Neural crest cell (in vitro differentiated cells): Measurements from ENCODE around the gene CABLES2. TPM values are rescaled to one million over a fixed set of nuclear protein-coding genes. Genes with fewer than 3 reads are reported as not detected.

Source experiments
- DNase-seq: peaks from one replicate; pipeline ENCODE4 v3.0.0; 2021; ENCODE audit warnings: low read depth, mixed read lengths, low spot score
- H3K27ac Mint-ChIP-seq: one replicate; pipeline ENCODE4 v1.8.0; 2021; ENCODE audit warnings: mild to moderate bottlenecking, mixed read lengths; ENCODE audit not compliant: unreplicated experiment
- H3K27me3 Mint-ChIP-seq: 2 replicates; pipeline ENCODE4 v1.8.0; 2021; ENCODE audit warnings: low read depth, mild to moderate bottlenecking, mixed read lengths
- H3K36me3 Mint-ChIP-seq: 2 replicates; pipeline ENCODE4 v1.8.0; 2021; ENCODE audit warnings: low read depth, mild to moderate bottlenecking, mixed read lengths
- H3K4me1 Mint-ChIP-seq: 2 replicates; pipeline ENCODE4 v1.8.0; 2021; ENCODE audit warnings: mixed read lengths
- H3K4me3 Mint-ChIP-seq: one replicate; pipeline ENCODE4 v1.8.0; 2021; ENCODE audit warnings: mild to moderate bottlenecking, mixed read lengths
- H3K9me3 Mint-ChIP-seq: 2 replicates; pipeline ENCODE4 v1.8.0; 2021; ENCODE audit warnings: mixed read lengths
- total RNA-seq: library from RNA; stranded (reverse); gene quantifications from 2 replicates; pipeline ENCODE4 v1.2.1, GENCODE V29; 2021
- TF ChIP-seq, protein P1 (sequence below): fragments of 200-600 bp; sonication (generic); conservative IDR thresholded peaks from 2 replicates; pipeline ENCODE4 v1.5.0; 2021; ENCODE audit warnings: antibody characterized with exemption, mild to moderate bottlenecking

The CABLES2 gene
- total RNA-seq, 1 donor from 2014 or later: 26.6 TPM

DNA sequence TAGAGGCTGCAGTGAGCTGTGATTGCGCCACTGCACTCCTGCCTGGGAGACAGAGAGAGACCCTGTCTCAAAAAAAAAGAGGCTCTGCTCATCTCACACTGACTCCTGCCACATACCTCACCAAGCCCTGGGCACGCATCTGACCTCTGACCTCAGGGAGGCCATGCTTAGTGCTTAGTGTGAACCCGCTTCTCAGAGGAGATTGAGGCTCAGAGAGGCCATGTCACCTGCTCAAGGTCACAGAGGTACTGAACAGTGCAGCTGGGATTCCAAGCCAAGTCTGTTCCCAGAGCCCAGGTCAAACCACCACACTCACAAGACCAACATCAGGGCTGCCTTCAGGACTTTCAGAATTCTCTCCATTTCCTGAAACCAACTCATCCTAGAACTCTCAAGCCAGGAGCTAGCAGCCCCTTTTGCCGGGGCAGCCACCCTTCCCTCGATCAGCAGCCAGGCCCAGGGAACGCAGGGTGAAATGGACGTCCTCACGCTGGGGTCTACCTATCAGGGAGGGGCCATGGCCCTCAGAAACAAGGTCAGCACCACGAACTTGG is 2.9 kb downstream of the CABLES2 start:
- Mint-ChIP-seq H3K4me3 (peak overlapping the region; percentile 74), H3K27ac (no peak overlapping the region), H3K9me3 (no peaks in the 10 kb centered on the region), H3K4me1 (peaks cover 11% of the 10 kb centered on the region), H3K27me3 (no peaks in the 10 kb centered on the region), H3K36me3 (peaks cover 3% of the 10 kb centered on the region)
- TF ChIP-seq, protein P1, sequence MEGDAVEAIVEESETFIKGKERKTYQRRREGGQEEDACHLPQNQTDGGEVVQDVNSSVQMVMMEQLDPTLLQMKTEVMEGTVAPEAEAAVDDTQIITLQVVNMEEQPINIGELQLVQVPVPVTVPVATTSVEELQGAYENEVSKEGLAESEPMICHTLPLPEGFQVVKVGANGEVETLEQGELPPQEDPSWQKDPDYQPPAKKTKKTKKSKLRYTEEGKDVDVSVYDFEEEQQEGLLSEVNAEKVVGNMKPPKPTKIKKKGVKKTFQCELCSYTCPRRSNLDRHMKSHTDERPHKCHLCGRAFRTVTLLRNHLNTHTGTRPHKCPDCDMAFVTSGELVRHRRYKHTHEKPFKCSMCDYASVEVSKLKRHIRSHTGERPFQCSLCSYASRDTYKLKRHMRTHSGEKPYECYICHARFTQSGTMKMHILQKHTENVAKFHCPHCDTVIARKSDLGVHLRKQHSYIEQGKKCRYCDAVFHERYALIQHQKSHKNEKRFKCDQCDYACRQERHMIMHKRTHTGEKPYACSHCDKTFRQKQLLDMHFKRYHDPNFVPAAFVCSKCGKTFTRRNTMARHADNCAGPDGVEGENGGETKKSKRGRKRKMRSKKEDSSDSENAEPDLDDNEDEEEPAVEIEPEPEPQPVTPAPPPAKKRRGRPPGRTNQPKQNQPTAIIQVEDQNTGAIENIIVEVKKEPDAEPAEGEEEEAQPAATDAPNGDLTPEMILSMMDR: no peak
- no peak for DNase-seq

- Mint-ChIP-seq H3K27me3 (no peaks in the 10 kb centered on the region), H3K36me3 (peaks cover 3% of the 10 kb centered on the region), H3K27ac (no peak overlapping the region), H3K9me3 (no peaks in the 10 kb centered on the region), H3K4me3 (peak overlapping the region; percentile 74), H3K4me1 (peaks cover 11% of the 10 kb centered on the region)
- TF ChIP-seq, protein P1: no peak
- DNase-seq: no peak
These were observed 3.8 kb downstream of the CABLES2 start for GRCh38 chr20:62403331-62403730.

GRCh38 chr20:62402456-62403150 is 4.5 kb downstream of the CABLES2 start:
- no peak for DNase-seq
- Mint-ChIP-seq H3K4me3 (peak overlapping the region; percentile 47), H3K27me3 (no peaks in the 10 kb centered on the region), H3K9me3 (no peaks in the 10 kb centered on the region), H3K36me3 (peaks cover 8% of the 10 kb centered on the region), H3K4me1 (peaks cover 11% of the 10 kb centered on the region), H3K27ac (no peak overlapping the region)
- TF ChIP-seq, protein P1: no peak

DNA sequence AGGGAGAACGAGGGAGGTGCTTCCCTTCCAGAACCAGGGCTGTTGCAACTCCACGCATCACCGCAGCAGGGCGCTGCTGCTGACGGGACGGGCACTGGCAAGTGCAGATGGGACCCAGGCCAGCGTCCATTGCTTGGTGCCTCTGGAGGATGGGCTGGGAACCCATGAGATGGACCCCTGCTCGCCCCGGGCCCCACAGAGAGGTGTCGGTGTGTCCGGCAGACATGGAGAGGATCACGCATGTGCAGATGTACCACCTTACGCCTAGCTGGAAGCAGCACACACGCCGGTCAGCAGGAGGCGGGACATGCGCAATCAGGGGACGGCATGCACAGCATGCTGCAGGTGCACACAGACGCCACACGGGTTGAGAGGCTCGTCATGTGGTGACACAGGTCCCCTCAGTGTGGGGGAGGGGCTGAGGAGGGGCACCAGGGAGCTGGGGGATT is 5.7 kb downstream of the CABLES2 start:
- no peaks in the 10 kb centered on the region for H3K9me3 Mint-ChIP-seq
- no peak overlapping the region for H3K27ac Mint-ChIP-seq
- no peak for DNase-seq
- H3K27me3 Mint-ChIP-seq: no peaks in the 10 kb centered on the region
- no peak overlapping the region for H3K4me3 Mint-ChIP-seq
- TF ChIP-seq, protein P1: peak; percentile 46
- H3K36me3 Mint-ChIP-seq: peaks cover 12% of the 10 kb centered on the region
- H3K4me1 Mint-ChIP-seq: peaks cover 11% of the 10 kb centered on the region

- H3K27ac Mint-ChIP-seq: no peak overlapping the region
- no peak for DNase-seq
- TF ChIP-seq, protein P1: no peak
- H3K9me3 Mint-ChIP-seq: no peaks in the 10 kb centered on the region
- H3K36me3 Mint-ChIP-seq: peaks cover 12% of the 10 kb centered on the region
- H3K27me3 Mint-ChIP-seq: no peaks in the 10 kb centered on the region
- H3K4me3 Mint-ChIP-seq: no peak overlapping the region
- H3K4me1 Mint-ChIP-seq: peaks cover 5% of the 10 kb centered on the region
These were observed 6.5 kb downstream of the CABLES2 start for GRCh38 chr20:62400541-62400940.
